RPMI7951 (cell line): Measurements from ENCODE around the gene NCKAP5L. TPM values are rescaled to one million over a fixed set of nuclear protein-coding genes. Genes with fewer than 3 reads are reported as not detected.
"Not testable (repeated sequence)": the region's sequence is repeated elsewhere in the genome, so short reads cannot be mapped to it uniquely, and the experiment has no call there.

Experiments
- DNase-seq: peaks from one replicate; pipeline ENCODE4 v3.0.0-alpha.2; 2012; ENCODE audit warnings: low read depth
- total RNA-seq: library from RNA; depleted of rRNA; stranded (reverse); fragments of >200 nt; shearing (Covaris generic); gene quantifications from 2 replicates; pipeline ENCODE4 v1.2.3, GENCODE V29; 2014

The NCKAP5L gene
- total RNA-seq, 1 experiment from 2014 or later, result 5.0 TPM

DNA sequence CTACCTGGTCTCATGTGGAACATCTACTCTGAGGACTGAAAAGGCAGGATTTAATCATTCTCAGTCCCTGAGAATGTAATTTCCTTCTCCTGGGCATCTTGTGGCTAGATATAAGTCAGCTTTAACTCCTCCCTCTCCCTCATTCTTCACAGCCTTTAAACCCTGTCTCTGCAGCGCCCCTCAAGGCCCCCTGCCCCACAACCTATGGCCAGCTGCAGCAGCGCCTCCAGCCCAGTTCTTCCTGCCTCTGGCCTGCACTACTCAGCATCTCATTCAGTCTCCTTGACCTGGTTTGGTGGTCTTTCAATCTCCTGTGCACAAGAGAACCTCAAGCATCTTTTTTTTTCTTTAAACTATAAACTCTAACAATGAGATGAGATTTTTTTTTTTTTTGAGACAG, 29.3 kb downstream of the NCKAP5L start:
- DNase-seq, result no peak

- no peak for DNase-seq
These were observed 30.0 kb downstream of the NCKAP5L start for GRCh38 chr12:49798248-49798647.

GRCh38 chr12:49797449-49797776, 30.8 kb downstream of the NCKAP5L start:
- DNase-seq, result no peak

- no peak for DNase-seq
These were observed 31.4 kb downstream of the NCKAP5L start for GRCh38 chr12:49796606-49797448.

DNA sequence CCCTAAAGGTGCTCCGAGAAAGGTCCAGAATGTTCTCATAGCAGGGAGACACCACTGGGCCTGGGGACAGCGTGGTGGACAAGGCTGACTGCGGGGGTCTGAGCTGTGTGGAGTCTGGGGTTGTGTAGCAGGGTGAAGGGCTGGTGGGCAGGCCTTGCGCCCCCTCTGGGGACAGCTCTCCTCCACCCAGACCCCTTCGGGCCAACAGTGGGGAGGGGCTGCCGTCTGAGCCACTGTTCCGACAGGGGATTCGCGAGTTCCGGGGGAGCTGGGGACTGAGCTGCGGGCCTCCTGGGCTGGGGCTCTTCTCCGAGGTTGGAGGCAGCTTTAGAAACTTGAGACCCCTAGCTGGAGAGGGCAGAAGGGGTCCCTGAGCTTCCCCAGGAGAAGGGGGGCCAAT, 32.1 kb downstream of the NCKAP5L start:
- DNase-seq, result no peak

GRCh38 chr12:49795654-49796105, 32.5 kb downstream of the NCKAP5L start:
- DNase-seq, result no peak

GRCh38 chr12:49794811-49795653, 33.2 kb downstream of the NCKAP5L start:
- DNase-seq, result no peak

DNA sequence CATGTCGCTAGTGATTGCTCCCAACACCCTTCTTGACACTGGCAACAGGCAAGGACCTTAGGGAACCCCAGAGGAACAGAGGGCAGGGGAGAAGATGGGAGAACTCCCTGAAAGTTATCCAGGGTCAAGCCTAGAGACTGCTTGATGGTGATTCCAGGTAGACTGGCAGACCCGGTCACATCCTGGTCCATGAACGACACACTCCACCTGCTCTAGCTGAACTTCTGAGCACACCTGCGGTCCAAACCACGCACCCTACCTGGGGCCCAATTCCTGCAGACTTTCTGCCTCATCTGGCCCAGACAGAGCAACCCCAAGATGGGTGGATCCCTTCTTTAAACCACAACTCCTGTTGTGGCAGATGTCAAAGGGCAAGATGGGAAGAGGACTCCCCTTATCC, 34.2 kb downstream of the NCKAP5L start:
- DNase-seq, result no peak

- no peak for DNase-seq
These were observed 34.6 kb downstream of the NCKAP5L start for GRCh38 chr12:49793620-49794019.

DNA sequence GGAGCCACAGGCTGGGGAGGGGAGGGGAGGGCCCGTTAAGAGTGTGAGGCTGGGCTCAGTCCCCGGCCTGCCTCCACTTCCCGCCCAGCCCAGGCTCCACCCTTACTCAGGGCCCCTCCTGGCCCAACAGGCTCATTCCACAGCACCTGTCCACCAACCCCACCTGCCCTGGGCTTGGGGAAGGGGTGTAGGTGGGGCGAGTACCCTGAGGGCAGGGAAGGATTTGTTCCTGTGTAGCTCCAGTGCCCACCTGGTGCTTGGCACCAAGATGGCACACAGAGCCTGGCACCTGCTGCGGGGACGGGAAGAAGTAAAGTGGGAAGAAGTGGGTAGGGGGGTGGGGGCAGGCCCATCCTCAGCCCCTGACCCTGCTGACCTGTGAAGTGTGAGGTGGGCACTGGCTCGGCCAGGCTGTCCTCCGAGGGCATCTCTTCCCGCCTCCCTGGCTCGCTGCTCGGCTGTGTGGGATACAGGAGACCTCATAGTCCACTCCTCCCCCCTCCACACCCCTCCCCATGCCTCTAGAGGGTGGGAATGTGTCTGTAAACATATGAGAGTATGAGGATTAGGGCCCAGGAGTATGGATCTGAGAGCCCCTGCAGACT, 35.1 kb downstream of the NCKAP5L start:
- DNase-seq, result no peak

DNA sequence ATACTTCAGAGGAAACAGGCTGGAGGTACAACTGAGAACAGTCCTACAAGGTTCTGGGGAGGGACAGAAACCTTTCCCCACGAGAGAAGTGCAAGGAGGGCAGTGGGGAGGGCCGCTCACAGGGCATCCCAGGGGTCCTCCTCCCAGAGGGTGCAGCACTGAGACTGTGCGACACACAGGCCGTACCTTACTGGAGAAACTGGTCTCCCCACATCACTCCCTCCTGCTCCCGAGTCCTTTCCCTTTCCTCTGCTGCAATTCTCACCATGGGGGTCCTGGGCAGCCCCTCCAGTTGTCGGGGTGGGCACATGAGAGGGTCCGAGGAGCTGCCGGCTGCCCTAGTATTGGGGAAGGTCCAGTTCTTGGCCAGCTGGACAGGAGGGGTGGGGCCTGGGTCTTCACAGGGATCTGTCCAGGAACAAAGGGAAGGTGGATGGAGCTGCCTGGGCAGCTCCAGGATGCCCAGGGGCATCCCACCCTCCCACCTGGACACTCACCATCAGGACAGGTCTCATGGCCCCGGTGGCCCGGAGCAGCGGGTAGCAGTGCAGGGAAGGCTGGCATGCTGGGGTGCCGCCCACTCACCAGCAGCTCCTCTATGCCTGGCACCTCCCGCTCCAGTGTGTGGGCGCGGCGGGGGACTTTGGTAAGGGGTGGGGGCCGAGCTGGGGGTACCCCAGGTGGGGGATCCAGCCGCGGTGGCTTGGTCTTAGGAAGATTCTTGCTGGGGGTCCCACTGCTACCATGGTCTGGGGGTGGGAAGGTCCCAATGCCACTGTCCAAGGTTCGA, 35.8 kb downstream of the NCKAP5L start:
- DNase-seq, result no peak

DNA sequence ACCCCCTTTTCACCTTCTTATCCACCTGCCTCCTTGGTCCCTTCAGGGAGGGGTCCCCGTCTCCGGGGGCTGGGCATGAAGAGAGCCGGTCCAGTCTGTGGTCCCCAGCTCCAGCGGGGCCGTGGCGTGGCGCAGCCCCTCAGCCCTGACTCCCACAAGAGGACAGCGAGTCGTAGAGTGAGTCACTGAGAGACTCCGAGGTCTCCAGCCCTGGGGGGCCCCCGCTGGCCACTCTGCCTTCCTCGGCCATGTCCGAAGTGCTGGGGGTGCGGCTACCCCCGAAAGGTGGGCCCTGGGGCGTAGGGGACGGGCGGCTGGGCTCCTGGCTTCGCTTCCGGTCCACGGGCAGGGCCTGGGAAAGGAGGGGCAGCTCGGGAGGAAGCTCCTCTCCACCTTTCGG, 36.5 kb downstream of the NCKAP5L start:
- DNase-seq, result no peak

GRCh38 chr12:49790741-49791555, 37.3 kb downstream of the NCKAP5L start:
- no peak for DNase-seq

GRCh38 chr12:49789992-49790391, 38.2 kb downstream of the NCKAP5L start:
- no peak for DNase-seq

- no peak for DNase-seq
These were observed 40.5 kb downstream of the NCKAP5L start for GRCh38 chr12:49787672-49788071.

GRCh38 chr12:49784756-49785409, 43.3 kb downstream of the NCKAP5L start:
- DNase-seq, result peak; percentile 41

GRCh38 chr12:49783917-49784676, 44.1 kb downstream of the NCKAP5L start:
- DNase-seq, result peak; percentile 74

- DNase-seq, result not testable (repeated sequence)
These were observed 47.3 kb downstream of the NCKAP5L start for GRCh38 chr12:49780914-49781313.

DNA sequence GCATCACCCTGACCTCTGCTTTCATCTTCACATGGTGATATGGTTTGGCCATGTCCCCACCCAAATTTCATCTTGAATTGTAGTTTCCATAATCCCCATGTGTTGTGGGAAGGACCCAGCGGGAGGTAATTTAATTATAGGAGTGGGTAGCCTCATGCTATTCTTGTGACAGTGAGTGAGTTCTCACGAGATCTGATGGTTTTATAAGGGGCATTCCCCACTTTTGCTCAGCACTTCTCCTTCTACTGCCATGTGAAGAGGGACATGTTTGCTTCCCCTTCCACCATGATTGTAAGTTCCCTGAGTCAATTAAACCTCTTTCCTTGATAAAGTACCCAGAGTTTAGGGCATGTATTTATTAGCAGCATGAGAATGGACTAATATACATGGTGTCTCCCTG, 48.6 kb downstream of the NCKAP5L start:
- peak; percentile 10 for DNase-seq
